GM21390 (cell line): ENCODE data around the gene ASIC5.
"Not testable (repeated sequence)": the region's sequence is repeated elsewhere in the genome, so short reads cannot be mapped to it uniquely, and the experiment has no call there.

Experiments used
- ATAC-seq: cut with Tn5 transposase; IDR thresholded peaks from one replicate; pipeline ENCODE4 v1.9.1; 2021; ENCODE audit not compliant: unreplicated experiment

ASIC5 gene, protein sequence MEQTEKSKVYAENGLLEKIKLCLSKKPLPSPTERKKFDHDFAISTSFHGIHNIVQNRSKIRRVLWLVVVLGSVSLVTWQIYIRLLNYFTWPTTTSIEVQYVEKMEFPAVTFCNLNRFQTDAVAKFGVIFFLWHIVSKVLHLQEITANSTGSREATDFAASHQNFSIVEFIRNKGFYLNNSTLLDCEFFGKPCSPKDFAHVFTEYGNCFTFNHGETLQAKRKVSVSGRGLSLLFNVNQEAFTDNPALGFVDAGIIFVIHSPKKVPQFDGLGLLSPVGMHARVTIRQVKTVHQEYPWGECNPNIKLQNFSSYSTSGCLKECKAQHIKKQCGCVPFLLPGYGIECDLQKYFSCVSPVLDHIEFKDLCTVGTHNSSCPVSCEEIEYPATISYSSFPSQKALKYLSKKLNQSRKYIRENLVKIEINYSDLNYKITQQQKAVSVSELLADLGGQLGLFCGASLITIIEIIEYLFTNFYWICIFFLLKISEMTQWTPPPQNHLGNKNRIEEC

DNA sequence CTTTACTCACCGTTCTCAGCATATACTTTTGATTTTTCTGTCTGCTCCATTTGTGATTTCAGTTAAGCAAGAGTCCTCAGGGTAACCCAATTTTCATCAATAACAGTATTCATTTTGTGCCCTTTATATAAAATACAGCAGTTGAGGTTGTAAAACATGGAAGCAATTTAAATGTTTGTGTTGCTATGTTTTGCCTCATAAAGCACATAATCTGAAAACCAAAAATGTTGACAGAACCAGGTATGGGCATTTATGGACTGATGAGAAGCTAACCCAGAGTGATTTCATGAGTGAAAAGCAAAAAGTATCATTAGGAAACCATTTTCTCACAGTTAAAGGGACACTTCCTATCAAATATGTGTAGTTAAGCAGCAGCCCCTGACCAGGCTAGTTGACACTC lies at the start of gene ASIC5:
TSS of gene ASIC5 (minus strand) at position 101 of the 400 bp plus-strand sequence. CDS start at position 50, 51 bp downstream.
- no peak for ATAC-seq

DNA sequence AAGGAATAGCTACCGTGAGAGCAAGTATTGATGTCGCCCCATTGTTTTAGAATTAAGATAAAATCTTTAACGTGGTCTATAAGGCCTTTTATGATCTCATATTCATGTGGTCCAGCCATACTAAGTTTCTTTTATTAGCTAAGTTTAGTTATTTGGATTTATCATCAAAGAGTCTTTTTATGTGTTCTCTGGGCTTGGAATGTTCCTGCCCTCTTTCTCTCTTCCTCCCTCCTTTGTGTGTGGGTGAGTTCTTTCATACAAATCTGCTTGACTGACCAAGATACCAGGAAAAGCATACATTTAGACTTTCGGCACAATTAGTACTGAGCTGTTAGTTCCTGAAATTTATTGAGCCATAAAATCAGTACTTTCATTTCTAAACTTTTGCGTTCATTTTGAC lies 48.7 kb upstream of the ASIC5 start:
- no peak for ATAC-seq

DNA sequence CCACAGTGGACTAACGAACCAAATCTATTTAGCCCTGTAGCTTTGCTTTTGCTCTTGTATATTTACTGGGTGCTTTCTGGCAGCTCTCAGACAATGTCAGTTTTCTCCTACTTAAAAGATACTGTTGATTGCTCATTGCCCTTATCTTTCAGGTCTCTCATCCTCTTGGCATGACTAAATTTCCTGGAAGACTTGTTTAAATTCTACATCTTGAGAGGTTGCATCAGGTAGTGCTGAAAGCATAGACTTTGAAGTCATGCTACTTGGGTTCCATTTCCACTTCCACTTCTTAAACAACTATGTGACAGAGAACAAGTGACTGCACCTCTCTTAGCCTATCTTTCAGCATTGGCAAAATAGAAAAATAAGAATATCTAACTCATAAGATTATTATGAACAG lies 45.8 kb upstream of the ASIC5 start:
- ATAC-seq = no peak

DNA sequence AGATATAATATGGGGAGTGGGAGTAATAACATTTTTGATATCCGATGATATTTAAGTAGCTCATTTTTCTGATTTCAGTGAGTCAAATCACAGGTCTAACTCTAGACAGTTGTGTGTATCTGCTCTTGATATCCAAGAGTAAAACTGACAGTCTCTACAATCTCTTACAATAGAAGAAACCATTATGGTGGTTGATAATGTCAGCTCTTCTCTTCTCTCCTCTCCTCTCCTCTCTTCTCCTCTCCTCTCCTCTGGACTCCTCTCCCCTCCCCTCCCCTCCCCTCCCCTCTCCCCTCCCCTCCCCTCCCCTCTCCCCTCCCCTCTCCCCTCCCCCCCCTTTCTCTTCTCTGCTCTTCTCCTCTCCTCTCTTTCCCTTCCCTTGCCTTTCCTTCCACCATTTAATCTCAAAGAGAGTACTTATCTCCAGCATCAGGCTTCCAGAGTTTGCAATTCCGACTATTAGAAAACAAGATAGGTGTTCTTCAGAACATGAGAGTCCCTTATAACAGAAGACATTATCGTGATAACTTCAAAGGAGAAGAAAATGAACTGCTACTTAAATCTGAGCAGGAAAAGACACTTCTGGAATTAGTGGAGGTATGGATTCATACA lies 43.6 kb upstream of the ASIC5 start:
- no peak for ATAC-seq

DNA sequence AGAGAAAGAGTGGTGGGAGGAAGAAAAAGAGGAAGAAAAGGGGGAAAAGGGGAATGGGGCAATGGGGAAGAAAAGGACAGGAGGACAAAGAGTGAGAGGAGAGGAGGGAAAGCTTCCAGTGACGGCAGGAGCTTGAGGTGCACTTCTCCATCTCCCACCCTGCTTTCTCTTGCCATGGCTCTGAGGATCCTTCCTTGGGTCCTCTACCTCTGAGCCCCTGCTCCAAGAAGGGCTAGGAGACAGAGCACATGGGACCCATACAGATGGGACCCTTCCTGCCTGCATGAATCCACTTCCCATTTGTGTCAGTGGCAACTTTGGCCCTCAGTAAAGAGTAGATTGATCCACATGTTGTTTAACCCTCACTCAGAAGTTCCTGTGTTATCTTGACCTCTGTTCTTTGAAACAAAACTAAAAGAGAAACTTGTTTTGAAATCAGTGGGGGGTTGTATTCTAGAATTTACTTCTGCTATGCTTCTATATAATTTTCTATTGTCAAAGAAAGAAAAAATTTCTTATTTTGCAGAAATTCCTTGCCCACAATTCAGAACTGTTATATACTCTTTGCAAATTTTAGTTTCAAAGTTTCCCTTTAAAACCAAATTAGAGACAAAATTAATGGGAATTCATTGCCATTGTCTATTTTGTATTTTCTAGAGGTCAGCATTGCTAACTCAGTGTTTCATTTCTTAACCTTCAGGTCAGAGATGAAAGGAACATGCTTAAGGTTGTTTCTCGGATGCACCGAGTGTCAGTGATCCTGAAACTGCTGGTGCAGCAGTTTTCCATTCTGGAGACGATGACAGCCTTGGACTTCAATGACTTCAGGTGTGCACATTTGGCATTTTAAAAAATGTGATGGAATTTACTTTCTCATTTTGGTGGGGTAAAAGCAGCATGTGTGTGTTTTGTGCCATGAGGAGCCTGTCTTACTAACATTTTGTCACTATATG lies 42.4 kb upstream of the ASIC5 start:
- peak; percentile 90 for ATAC-seq

DNA sequence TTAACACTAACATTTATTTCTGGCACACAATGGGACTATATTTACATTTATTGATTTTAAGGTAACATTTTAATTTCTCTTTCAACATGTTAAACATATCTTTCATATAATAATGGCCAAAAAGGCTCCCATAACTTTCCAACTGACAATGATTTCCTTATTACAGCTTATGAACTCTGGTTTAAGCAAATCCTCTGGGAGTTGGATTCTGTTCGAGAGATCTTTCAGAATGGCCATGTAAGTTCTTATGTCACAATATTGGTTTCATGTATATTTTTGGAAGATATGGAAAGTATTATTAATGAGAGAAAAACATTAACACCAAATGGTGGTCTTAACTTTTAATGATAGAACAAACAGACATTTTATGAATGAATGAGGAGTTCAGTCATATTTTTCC lies 41.5 kb upstream of the ASIC5 start:
- no peak for ATAC-seq

DNA sequence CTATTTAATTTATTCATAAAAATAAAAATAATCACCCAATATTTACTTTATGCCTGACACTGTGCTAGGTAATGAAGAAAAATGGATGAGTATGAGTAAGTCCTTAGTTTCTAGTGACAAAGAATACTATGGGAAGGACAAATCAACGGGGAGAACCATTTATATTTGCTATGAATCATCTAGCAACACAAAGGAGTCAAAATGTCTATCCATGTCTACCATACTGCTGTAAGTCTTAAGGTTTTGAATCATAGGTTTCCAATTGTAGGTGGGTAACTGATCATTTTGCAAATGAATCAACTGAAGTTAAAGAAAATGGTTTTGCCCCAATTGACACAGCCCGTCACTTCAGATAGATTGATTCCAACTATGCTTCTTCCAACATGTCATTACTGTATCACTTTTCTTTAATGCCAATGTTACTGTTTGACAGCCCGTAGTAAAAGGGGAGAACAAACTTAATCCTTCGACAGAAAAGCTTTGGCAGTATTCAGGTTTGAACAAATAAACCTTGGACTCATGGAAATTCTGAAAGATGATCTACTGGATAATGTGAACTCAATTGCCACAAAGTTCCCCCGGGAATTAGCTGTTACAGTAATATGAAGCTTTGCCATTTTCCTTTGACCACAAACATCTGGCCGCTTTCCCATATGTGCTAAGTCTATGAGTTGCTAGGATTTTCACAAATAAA lies 40.6 kb upstream of the ASIC5 start:
- no peak for ATAC-seq

DNA sequence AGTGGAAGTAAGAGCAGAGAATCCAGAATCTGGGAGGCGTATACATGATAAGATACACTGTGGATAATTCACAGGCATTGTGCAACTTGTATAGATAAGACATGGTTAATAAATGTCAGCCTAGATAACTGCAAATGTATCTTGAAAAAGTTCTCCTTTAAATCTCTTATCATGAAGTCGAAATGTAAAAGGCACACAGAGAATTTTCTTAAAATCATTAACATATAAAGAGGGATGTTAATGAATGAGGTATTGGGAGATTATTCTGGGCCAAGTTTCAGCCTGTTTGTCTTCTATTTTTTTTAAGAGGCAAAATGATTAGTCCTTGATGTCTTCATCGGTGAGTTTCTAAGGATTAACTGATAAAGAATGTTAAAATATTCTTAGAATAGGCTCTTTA lies 38.3 kb upstream of the ASIC5 start:
- no peak for ATAC-seq

DNA sequence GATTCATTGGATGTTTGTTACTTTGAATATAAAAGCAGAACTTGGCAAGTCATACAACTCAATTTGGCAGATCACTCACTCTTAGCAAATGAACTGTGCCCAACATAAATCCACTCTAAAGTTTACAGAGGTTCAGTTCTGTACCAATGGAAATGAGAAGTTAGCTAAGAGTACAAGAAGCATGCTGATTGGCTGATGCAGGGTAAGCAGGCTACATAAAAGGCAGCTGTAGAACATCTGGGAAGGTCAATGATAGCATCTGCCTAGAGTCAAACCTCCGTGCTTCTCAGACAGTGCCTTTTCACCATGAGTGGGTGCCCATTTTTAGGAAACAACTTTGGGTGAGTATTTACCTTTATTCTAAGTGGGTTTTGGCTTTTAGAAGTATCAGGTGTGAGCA lies 37.4 kb upstream of the ASIC5 start, which contains the start of gene TDO2:
TSS of gene TDO2 (plus strand) at position 244 of the 400 bp plus-strand sequence. CDS start at position 307, 63 bp downstream.
- ATAC-seq = no peak

DNA sequence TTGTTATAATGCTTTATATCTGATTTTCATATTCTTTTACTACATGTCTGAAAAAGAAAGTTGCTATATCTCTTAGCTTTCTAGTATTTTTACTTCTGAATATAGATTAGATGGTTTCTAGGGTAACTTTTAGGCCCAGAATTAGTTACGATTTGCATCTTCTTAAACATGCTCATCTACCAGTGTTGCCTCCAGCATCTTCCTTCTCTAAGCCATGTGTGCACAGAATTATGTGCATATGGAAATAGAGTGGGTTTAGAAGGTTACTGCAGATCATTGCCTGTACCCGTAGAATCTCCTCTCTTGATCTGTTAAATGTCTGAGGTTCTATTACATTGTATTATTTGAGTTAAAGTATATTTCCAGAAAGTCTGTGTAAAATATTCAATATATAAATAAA lies 34.9 kb upstream of the ASIC5 start:
- no peak for ATAC-seq

DNA sequence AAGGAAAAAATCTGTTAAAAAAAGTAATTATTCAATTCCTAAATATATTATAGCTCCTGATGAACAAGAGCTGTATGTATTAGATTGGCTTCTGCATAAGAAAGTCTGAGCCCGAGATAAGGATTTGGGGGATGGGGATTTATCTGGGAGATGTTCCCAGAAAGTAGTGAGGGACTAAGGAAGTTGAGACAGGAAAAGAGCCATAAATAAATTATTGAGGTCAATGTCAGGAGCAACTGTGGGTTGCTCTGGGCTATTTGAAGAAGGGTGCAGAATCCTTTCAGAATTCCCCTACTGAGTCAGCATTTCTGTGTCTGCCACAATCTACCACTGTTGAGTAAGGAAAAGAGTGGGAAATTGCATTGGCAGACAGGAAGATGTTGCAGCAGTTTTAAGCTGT lies 34.3 kb upstream of the ASIC5 start:
- ATAC-seq = no peak

DNA sequence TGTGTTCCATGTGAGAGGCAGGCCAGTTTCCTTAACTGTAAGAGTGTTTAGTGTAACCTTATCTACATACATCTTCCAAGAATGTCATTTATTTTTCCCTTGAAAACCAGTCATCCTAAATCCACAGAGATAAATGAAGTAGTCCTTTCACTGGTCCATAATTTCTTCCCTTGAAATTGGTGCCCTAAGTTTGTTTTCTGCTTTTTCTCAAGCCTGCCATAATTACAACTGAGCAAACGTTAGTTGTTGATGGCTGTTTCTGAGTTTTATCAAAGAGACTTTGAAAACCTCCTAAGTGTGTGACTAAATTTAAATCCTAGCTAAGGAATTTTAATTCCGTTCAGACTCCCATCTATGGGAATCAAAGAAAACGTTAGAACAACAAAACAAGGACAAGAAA lies 33.8 kb upstream of the ASIC5 start:
- ATAC-seq = no peak

DNA sequence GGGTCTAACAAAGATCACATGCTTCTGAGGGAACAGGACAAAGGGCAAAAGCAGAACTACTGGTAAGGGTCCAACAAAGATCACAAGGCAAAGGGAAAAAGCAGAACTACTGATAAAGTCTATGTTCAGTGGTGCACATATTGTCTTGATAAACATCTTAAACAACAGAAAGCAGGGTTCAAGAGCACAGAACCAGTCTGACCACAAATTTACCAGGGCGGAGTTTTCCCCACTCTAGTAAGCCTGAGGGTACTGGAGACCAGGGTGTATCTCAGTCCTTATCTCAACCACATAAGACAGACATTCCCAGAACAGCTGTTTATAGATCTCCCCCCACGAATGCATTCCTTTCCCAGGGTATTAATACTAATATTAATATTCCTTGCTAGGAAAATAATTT lies 32.3 kb upstream of the ASIC5 start:
- not testable (repeated sequence) for ATAC-seq

DNA sequence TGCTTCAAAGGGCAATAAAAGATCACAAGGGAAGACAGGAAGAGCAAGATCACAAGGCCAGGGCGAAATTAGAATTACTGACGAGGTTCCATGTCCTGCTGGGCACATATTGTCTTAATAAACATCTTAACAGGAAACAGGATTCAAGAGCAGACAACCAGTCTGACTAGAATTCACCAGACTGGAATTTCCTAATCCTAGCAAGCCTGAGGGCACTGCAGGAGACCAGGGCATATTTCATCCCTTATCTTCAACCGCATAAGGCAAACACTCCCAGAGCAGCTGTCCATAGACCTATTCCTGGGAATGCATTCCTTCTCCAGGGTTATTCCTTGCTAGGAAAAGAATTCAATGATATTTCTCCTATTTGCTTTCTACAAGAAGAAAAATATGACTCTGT lies 25.0 kb upstream of the ASIC5 start:
- no peak for ATAC-seq

DNA sequence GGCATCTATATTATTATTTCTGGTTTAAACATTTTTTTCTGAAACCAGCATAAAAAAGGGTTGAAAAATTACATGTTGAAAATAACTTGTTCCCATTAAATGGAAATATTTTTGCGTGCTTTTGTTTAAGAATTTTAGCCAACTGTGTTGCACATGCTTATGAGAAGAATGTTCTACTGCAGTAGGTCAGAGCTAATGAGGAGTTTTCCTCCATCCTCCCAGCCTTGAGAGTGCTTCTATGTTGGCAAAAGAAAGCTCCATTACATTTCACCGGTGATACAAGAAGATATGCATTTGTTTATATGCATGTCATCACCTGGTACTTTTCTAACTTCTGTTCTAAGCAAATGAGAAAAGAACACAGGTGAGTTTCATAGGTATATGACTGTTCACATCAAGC lies 23.9 kb upstream of the ASIC5 start:
- no peak for ATAC-seq

DNA sequence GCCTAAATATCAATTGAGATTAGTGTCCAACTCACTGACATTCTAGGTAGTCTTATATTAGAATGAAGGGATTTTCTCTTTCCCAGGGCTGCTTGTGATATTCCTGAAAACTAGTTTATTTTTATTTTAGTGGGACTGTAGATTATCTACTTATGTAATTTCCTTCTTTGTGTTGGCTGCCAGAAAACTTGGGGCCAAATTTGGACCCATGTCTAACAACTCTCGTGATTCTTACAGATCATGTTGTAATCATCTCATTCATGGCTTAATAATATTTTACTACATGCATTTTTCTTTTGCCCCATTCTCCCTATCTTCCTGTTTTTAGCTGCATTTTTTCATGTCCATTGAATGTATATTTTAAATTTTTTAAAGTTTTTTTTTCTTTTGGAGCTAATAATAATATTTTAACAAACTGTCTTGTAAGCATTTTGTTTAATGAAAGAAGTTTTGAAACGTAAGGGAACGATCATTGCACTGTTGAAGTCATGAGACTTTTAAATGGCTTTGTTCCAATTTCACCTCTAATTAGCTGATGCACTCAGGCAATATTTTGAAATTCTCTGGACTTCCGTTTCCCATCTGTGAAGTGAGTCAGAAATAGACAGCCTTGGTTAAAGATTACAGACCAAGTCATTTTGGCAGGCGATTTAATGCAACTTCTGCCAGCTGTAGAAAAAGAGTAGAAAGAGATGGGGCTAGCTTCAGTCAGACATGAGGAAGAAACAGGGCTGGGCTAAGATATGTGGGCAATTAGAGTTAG lies 23.1 kb upstream of the ASIC5 start:
- ATAC-seq = peak; percentile 88

DNA sequence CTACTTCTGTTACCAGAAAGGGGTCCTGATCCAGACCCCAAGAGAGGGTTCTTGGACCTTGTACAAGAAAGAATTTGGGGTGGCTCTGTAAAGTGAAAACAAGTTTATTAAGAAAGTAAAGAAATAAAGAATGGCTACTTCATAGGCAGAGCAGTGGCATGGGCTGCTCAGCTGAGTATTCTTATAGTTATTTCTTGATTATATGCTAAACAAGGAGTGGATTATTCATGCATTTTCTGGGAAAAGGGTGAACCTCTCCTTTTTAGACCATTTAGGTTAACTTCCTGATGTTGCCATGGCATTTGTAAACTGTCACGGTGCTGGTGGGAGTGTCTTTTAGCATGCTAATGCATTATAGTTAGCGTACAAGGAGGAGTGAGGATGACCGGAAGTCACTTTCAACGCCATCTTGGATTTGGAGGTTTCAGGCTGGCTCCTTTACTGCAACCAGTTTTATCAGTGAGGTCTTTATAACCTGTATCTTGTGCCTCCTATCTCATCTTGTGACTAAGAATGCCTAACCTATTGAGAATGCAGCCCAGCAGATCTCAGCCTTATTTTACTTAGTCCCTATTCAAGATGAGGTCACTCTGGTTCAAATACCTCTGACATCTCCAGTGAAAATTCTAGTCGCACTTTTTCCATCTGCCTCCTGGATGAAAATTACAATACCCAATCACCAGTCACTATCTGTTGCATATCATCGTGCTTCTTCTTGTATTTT lies 21.9 kb upstream of the ASIC5 start:
- no peak for ATAC-seq

DNA sequence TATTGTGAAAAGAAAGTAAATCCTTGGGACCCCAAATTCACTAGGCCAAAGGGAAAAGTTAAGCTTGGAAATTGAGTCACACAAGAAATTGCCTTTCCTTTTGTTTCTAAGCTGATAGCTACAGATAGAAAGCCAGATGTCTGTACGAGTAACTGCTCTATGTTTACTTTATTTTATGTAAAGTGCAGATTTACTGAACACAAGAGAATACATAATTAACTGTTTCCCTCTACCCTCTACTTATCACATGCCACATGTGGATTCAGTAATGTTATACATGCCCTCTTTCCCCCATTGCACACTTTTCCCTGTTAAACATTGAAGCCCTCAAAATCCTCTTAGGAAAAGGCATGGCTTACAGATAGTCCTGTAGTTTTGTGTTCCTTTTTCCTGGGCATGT lies 21.0 kb upstream of the ASIC5 start:
- ATAC-seq = no peak

DNA sequence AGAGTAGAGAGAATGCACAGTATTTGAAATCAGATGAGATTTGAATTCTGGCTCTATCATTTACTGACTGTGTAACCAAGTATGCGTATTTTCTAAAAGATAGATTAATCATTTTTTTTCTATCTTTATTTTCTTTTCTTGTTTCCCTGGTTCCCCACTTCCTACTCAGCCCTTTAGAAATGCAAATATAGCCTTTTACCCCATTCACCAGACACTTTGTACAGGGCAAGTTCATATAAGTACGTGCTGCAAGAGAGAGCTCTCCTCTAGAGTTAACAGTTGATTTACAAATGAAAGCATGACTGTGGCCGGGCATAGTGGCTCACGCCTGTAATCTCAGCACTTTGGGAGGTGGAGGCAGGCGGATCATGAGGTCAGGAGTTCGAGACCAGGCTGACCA lies 19.6 kb upstream of the ASIC5 start:
- ATAC-seq = no peak
